ENCODE data around the gene GPATCH3. TPM values are rescaled to one million over a fixed set of nuclear protein-coding genes. Genes with fewer than 3 reads are reported as not detected.
A peak's percentile ranks its signal among the peaks of the same experiment; 100 is the strongest.

The GPATCH3 gene
- total and polyA plus RNA-seq, 8 donors = 10.0 to 17.1 (median 14.4) TPM

- ATAC-seq (peak; percentile 31), DNase-seq (peak in 2 of 4 donors; percentile 40 to 41)
- no peaks in the 10 kb centered on the region for H3K36me3 ChIP-seq
- no peak overlapping the region for H3K4me3 ChIP-seq
- peak overlapping the region in 1 of 2 donors; percentile 33 for H3K27ac ChIP-seq
- H3K4me1 ChIP-seq = no peaks in the 10 kb centered on the region
- TF ChIP-seq CTCF (IDR thresholded peaks at IDR 0.05) = no peak
- no peaks in the 10 kb centered on the region for H3K9me3 ChIP-seq
- intact Hi-C loops (cut with DNase I) = no loop called here
- H3K27me3 ChIP-seq = no peaks in the 10 kb centered on the region
Measured at GRCh38 chr1:26910343-26911160, 10.3 kb upstream of the GPATCH3 start.

GRCh38 chr1:26909951-26910342, 9.7 kb upstream of the GPATCH3 start:
- H3K27me3 ChIP-seq = no peaks in the 10 kb centered on the region
- no peaks in the 10 kb centered on the region for H3K36me3 ChIP-seq
- TF ChIP-seq CTCF (IDR thresholded peaks at IDR 0.05) = no peak
- DNase-seq (no peak), ATAC-seq (no peak)
- H3K4me3 ChIP-seq = no peak overlapping the region
- intact Hi-C loops (cut with DNase I) = no loop called here
- peak overlapping the region in 1 of 2 donors; percentile 33 for H3K27ac ChIP-seq
- H3K4me1 ChIP-seq = no peaks in the 10 kb centered on the region
- no peaks in the 10 kb centered on the region for H3K9me3 ChIP-seq

GRCh38 chr1:26907071-26907917, 7.0 kb upstream of the GPATCH3 start:
- no peak for TF ChIP-seq CTCF (IDR thresholded peaks at IDR 0.05)
- intact Hi-C loops (cut with DNase I) = no loop called here
- H3K4me1 ChIP-seq = no peaks in the 10 kb centered on the region
- peak in 2 of 4 donors; percentile 67 to 78 for DNase-seq
- ATAC-seq = peak; percentile 79
- H3K36me3 ChIP-seq = no peaks in the 10 kb centered on the region
- H3K4me3 ChIP-seq = no peak overlapping the region
- no peaks in the 10 kb centered on the region for H3K9me3 ChIP-seq
- peak overlapping the region in 1 of 2 donors; percentile 31 for H3K27ac ChIP-seq
- H3K27me3 ChIP-seq = no peaks in the 10 kb centered on the region

- Histone ChIP-seq H3K9me3 (no peaks in the 10 kb centered on the region), H3K4me1 (peaks cover 16 to 26% of the 10 kb centered on the region in 2 donors), H3K27me3 (no peaks in the 10 kb centered on the region), H3K27ac (peak overlapping the region; percentile 81 to 92), H3K4me3 (peak overlapping the region; percentile 82 to 96), H3K36me3 (peaks cover 2 to 24% of the 10 kb centered on the region in 2 donors)
- peak; percentile 5 for ATAC-seq
- DNase-seq = no peak
- TF ChIP-seq CTCF (IDR thresholded peaks at IDR 0.05) = no peak
- intact Hi-C loops (cut with DNase I) = no loop called here
Measured at GRCh38 chr1:26900815-26901511, 696 bp upstream of the GPATCH3 start.

Data from left lung (tissue), 10 donors.